ENCODE results near the gene WDR64.

The WDR64 gene

DNA sequence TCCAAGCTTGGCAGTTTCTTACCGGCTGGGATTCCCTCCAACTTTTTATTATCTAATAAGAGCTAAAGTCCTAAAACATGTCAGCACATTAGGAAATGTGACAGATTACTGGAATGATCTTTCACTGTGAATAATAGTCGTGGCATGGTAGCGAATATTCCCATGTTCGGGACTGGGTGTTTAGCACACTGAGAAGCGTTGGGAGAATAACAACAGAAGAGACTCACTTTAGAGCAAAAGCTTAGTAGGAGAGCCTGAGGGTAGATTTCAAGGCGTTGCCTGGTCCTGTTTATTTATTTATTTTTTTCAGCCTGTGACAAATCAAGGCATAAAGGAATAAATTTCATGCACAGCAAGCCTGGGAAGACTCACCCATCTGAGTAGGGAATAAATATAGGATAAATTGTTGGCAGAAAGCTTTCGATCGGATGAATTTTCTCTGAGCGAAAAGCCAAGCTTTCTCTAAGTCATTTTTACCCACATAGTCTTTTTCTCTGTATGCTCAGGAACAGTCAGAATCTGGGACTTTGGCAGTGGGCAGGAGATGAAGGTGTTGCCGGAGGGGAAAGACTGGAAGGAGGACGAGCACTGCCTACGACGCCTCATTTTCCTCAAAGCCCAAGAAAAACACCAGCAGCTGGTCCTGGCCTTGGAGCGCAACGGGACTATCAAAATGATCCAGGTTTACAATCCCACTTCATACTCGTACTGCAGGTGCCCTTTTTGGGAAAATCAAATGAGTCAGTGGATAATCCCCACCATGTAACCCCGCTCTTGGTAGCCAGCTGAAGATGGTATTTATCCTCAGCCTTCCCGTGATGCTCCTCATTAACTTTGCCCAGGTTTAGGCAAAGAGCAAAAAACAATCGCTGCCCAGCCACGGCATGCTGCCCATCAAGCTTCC is 97.2 kb downstream of the WDR64 start:
- no peaks in the 10 kb centered on the region for H3K9me3 ChIP-seq (ENCODE audit: low read length)
- H3K36me3 ChIP-seq (ENCODE audit: insufficient read depth, low read length): no peaks in the 10 kb centered on the region
- no peaks in the 10 kb centered on the region for H3K27me3 ChIP-seq (ENCODE audit: insufficient read depth, low read length)
- H2AFZ ChIP-seq (ENCODE audit: low read depth, low read length): no peak overlapping the region
- no peaks in the 10 kb centered on the region for H3K4me1 ChIP-seq (ENCODE audit: insufficient read depth, low read length)
- no peak overlapping the region for H3K4me3 ChIP-seq (ENCODE audit: low read length)

DNA sequence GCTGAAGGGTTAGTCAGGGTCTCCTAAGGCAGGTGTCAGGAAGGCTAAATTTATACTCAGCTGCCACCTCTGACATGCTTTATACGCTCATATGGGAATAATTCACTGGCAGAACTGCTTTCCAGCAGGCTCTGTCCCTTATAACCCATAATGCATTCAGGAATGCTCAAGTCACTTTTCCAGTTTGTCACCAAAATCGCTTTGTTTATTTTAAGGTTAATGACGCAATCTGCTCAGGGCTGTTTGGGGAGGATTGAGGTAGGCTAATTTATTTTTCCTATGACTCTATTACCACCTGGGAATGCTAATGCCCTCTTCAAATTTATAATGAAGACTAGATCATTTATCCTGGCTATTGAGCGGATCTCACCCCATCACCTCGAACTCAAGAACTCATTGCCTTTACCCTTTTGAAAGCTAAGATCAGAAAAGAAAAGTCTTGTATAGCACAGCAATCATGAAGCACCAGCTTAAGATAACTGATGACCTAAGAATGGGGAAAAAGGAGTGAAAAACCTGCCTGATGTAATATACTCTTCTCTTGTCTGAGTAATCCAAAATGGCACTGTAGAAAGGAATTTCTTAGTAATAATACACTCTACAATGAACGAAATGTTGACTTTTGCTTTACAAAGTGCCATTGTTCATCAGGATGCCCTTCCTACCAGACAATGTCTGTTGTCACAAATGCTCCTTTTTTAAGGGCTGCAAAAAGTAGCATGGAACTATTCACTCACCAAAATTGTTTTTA is 98.0 kb downstream of the WDR64 start:
- Histone ChIP-seq H3K9me3 (ENCODE audit: low read length) (no peaks in the 10 kb centered on the region), H2AFZ (ENCODE audit: low read depth, low read length) (no peak overlapping the region), H3K4me3 (ENCODE audit: low read length) (no peak overlapping the region), H3K27me3 (ENCODE audit: insufficient read depth, low read length) (no peaks in the 10 kb centered on the region), H3K36me3 (ENCODE audit: insufficient read depth, low read length) (no peaks in the 10 kb centered on the region), H3K4me1 (ENCODE audit: insufficient read depth, low read length) (no peaks in the 10 kb centered on the region)

- no peak overlapping the region for H2AFZ ChIP-seq (ENCODE audit: low read depth, low read length)
- H3K9me3 ChIP-seq (ENCODE audit: low read length): no peaks in the 10 kb centered on the region
- H3K4me3 ChIP-seq (ENCODE audit: low read length): no peak overlapping the region
- H3K36me3 ChIP-seq (ENCODE audit: insufficient read depth, low read length): no peaks in the 10 kb centered on the region
- no peaks in the 10 kb centered on the region for H3K27me3 ChIP-seq (ENCODE audit: insufficient read depth, low read length)
- H3K4me1 ChIP-seq (ENCODE audit: insufficient read depth, low read length): no peaks in the 10 kb centered on the region
Measured at GRCh38 chr1:241751524-241751923, 99.4 kb downstream of the WDR64 start.

- no peaks in the 10 kb centered on the region for H3K4me1 ChIP-seq (ENCODE audit: insufficient read depth, low read length)
- no peaks in the 10 kb centered on the region for H3K9me3 ChIP-seq (ENCODE audit: low read length)
- no peak overlapping the region for H2AFZ ChIP-seq (ENCODE audit: low read depth, low read length)
- H3K4me3 ChIP-seq (ENCODE audit: low read length): no peak overlapping the region
- no peaks in the 10 kb centered on the region for H3K27me3 ChIP-seq (ENCODE audit: insufficient read depth, low read length)
- H3K36me3 ChIP-seq (ENCODE audit: insufficient read depth, low read length): no peaks in the 10 kb centered on the region
Measured at GRCh38 chr1:241762713-241763339, 110.7 kb downstream of the WDR64 start.

- no peak overlapping the region for H3K4me3 ChIP-seq (ENCODE audit: low read length)
Measured at GRCh38 chr1:241765390-241765789, 113.3 kb downstream of the WDR64 start.

GRCh38 chr1:241767737-241768136 is 115.7 kb downstream of the WDR64 start:
- no peaks in the 10 kb centered on the region for H3K27me3 ChIP-seq (ENCODE audit: insufficient read depth, low read length)
- H3K4me1 ChIP-seq (ENCODE audit: insufficient read depth, low read length): peaks cover 2% of the 10 kb centered on the region
- H3K4me3 ChIP-seq (ENCODE audit: low read length): no peak overlapping the region
- H3K36me3 ChIP-seq (ENCODE audit: insufficient read depth, low read length): no peaks in the 10 kb centered on the region
- no peaks in the 10 kb centered on the region for H3K9me3 ChIP-seq (ENCODE audit: low read length)
- H2AFZ ChIP-seq (ENCODE audit: low read depth, low read length): no peak overlapping the region

More at GRCh38 chr1:241765390-241765789, 113.3 kb downstream of the WDR64 start:
- no peaks in the 10 kb centered on the region for H3K9me3 ChIP-seq (ENCODE audit: low read length)
- H3K36me3 ChIP-seq (ENCODE audit: insufficient read depth, low read length): no peaks in the 10 kb centered on the region
- no peaks in the 10 kb centered on the region for H3K4me1 ChIP-seq (ENCODE audit: insufficient read depth, low read length)
- no peaks in the 10 kb centered on the region for H3K27me3 ChIP-seq (ENCODE audit: insufficient read depth, low read length)
- no peak overlapping the region for H2AFZ ChIP-seq (ENCODE audit: low read depth, low read length)

GRCh38 chr1:241770115-241770514 is 118.0 kb downstream of the WDR64 start:
- no peaks in the 10 kb centered on the region for H3K36me3 ChIP-seq (ENCODE audit: insufficient read depth, low read length)
- no peak overlapping the region for H2AFZ ChIP-seq (ENCODE audit: low read depth, low read length)
- H3K27me3 ChIP-seq (ENCODE audit: insufficient read depth, low read length): no peaks in the 10 kb centered on the region
- peaks cover 2% of the 10 kb centered on the region for H3K4me1 ChIP-seq (ENCODE audit: insufficient read depth, low read length)
- no peak overlapping the region for H3K4me3 ChIP-seq (ENCODE audit: low read length)
- H3K9me3 ChIP-seq (ENCODE audit: low read length): no peaks in the 10 kb centered on the region

- Histone ChIP-seq H3K36me3 (ENCODE audit: insufficient read depth, low read length) (no peaks in the 10 kb centered on the region), H3K4me1 (ENCODE audit: insufficient read depth, low read length) (peaks cover 2% of the 10 kb centered on the region), H2AFZ (ENCODE audit: low read depth, low read length) (no peak overlapping the region), H3K4me3 (ENCODE audit: low read length) (no peak overlapping the region), H3K27me3 (ENCODE audit: insufficient read depth, low read length) (no peaks in the 10 kb centered on the region), H3K9me3 (ENCODE audit: low read length) (no peaks in the 10 kb centered on the region)
Measured at GRCh38 chr1:241771117-241771516, 119.0 kb downstream of the WDR64 start.

- no peak overlapping the region for H3K4me3 ChIP-seq (ENCODE audit: low read length)
- no peak overlapping the region for H2AFZ ChIP-seq (ENCODE audit: low read depth, low read length)
- H3K9me3 ChIP-seq (ENCODE audit: low read length): no peaks in the 10 kb centered on the region
- peaks cover 2% of the 10 kb centered on the region for H3K4me1 ChIP-seq (ENCODE audit: insufficient read depth, low read length)
- H3K36me3 ChIP-seq (ENCODE audit: insufficient read depth, low read length): no peaks in the 10 kb centered on the region
- H3K27me3 ChIP-seq (ENCODE audit: insufficient read depth, low read length): no peaks in the 10 kb centered on the region
Measured at GRCh38 chr1:241772932-241773500, 120.9 kb downstream of the WDR64 start.

DNA sequence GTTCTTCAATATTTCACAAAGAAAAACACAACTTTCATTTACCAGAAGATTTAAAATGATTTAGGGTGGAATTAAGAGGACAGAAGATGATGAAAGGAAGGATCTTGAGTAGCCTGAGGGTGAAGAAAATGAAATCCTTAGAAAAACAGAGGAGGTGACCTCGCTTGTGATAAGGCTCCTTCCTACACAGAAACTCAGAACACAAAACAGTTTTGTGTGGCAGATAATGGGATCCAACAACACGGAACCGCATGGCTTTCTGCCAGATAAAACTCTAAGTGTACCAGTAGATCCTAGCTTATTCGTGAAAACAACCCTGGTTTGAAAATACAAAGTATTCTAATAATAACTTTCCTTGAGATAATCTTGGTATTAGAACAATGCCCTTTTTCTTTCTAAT is 121.9 kb downstream of the WDR64 start:
- H3K4me3 ChIP-seq (ENCODE audit: low read length): no peak overlapping the region
- peaks cover 2% of the 10 kb centered on the region for H3K4me1 ChIP-seq (ENCODE audit: insufficient read depth, low read length)
- H3K9me3 ChIP-seq (ENCODE audit: low read length): no peaks in the 10 kb centered on the region
- no peaks in the 10 kb centered on the region for H3K27me3 ChIP-seq (ENCODE audit: insufficient read depth, low read length)
- no peak overlapping the region for H2AFZ ChIP-seq (ENCODE audit: low read depth, low read length)
- no peaks in the 10 kb centered on the region for H3K36me3 ChIP-seq (ENCODE audit: insufficient read depth, low read length)

DNA sequence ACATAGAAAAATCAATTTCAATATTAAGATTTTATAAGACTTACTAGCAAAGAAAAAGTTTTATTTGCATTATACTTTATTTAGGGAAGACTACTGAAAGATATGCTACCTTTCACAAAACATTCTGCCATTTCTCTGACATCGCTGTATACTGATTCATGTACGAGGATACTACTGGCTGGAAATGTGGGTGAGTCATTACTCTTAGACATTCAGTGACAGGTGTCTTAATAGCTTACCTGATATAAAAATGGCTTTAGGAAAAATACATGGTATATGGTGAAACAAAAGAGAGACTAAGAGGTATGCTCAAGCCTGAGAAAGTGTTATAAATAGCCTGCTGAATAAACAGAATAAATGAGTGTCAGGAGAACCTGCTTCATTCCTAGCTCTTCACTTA is 122.9 kb downstream of the WDR64 start:
- no peak overlapping the region for H2AFZ ChIP-seq (ENCODE audit: low read depth, low read length)
- no peaks in the 10 kb centered on the region for H3K36me3 ChIP-seq (ENCODE audit: insufficient read depth, low read length)
- peaks cover 2% of the 10 kb centered on the region for H3K4me1 ChIP-seq (ENCODE audit: insufficient read depth, low read length)
- no peak overlapping the region for H3K4me3 ChIP-seq (ENCODE audit: low read length)
- H3K9me3 ChIP-seq (ENCODE audit: low read length): no peaks in the 10 kb centered on the region
- H3K27me3 ChIP-seq (ENCODE audit: insufficient read depth, low read length): no peaks in the 10 kb centered on the region

- Histone ChIP-seq H3K27me3 (ENCODE audit: insufficient read depth, low read length) (no peaks in the 10 kb centered on the region), H3K4me3 (ENCODE audit: low read length) (no peak overlapping the region), H3K36me3 (ENCODE audit: insufficient read depth, low read length) (no peaks in the 10 kb centered on the region), H3K9me3 (ENCODE audit: low read length) (no peaks in the 10 kb centered on the region), H3K4me1 (ENCODE audit: insufficient read depth, low read length) (no peaks in the 10 kb centered on the region), H2AFZ (ENCODE audit: low read depth, low read length) (no peak overlapping the region)
Measured at GRCh38 chr1:241776911-241777310, 124.8 kb downstream of the WDR64 start.

DNA sequence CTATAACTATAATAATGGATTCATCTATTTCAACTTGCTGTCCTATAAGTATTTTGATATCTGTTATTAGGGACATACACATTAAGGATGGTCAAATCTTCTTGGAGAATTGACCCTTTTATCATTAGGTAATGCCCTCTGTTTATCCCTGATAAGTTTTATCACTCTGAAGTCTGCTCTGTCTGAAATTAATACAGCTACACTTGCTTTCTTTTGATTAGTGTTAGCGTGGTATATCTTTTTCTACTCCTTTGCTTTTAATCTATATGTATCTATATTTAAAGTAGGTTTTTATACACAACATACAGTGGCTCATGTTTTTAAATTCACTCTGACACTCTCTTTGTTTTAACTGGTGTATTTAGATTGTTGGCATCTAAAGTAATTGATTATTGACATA is 126.0 kb downstream of the WDR64 start:
- Histone ChIP-seq H3K36me3 (ENCODE audit: insufficient read depth, low read length) (no peaks in the 10 kb centered on the region), H2AFZ (ENCODE audit: low read depth, low read length) (no peak overlapping the region), H3K27me3 (ENCODE audit: insufficient read depth, low read length) (no peaks in the 10 kb centered on the region), H3K4me1 (ENCODE audit: insufficient read depth, low read length) (no peaks in the 10 kb centered on the region), H3K9me3 (ENCODE audit: low read length) (no peaks in the 10 kb centered on the region), H3K4me3 (ENCODE audit: low read length) (no peak overlapping the region)
